GM12891 (cell line): ENCODE measurements around the gene NMNAT3.

Experiments used
- PAX5 ChIP-seq: IDR thresholded peaks from 2 replicates; pipeline ENCODE4 v1.6.1; 2011; ENCODE audit warnings: low read length, moderate library complexity, mild to moderate bottlenecking; ENCODE audit not compliant: insufficient read depth, severe bottlenecking
- POLR2A ChIP-seq: IDR thresholded peaks from 2 replicates; pipeline ENCODE4 v1.6.1; 2011; ENCODE audit warnings: low read depth, low read length, control low read depth
- POLR2AphosphoS5 ChIP-seq: IDR thresholded peaks from 2 replicates; pipeline ENCODE4 v1.6.1; 2011; ENCODE audit warnings: low read depth, low read length, control low read depth
- POU2F2 ChIP-seq: IDR thresholded peaks from 2 replicates; pipeline ENCODE4 v1.6.1; 2011; ENCODE audit warnings: low read depth, mild to moderate bottlenecking, control low read depth, low read length, moderate library complexity
- SPI1 ChIP-seq: IDR thresholded peaks from 2 replicates; pipeline ENCODE4 v1.6.1; 2011; ENCODE audit warnings: low read depth, low read length, control low read depth
- TAF1 ChIP-seq: IDR thresholded peaks from 2 replicates; pipeline ENCODE4 v1.6.1; 2011; ENCODE audit warnings: low read depth, low read length, control low read depth

- TF ChIP-seq POLR2A: no peak
- no peak for TF ChIP-seq POLR2AphosphoS5
- no peak for TF ChIP-seq TAF1
- TF ChIP-seq SPI1: no peak
- no peak for TF ChIP-seq POU2F2
- no peak for TF ChIP-seq PAX5
Observed at GRCh38 chr3:139524841-139525636, 152.7 kb downstream of the NMNAT3 start.
